GM18511 (cell line): ENCODE results near the gene SIRT4.
"Not testable (repeated sequence)": the region's sequence is repeated elsewhere in the genome, so short reads cannot be mapped to it uniquely, and the experiment has no call there.

Source experiments
- ATAC-seq: cut with Tn5 transposase; IDR thresholded peaks from one replicate; pipeline ENCODE4 v1.9.1; 2021; ENCODE audit warnings: mild to moderate bottlenecking, moderate library complexity; ENCODE audit not compliant: unreplicated experiment

SIRT4 gene

GRCh38 chr12:120332523-120332922 is 30.4 kb downstream of the SIRT4 start:
- no peak for ATAC-seq

DNA sequence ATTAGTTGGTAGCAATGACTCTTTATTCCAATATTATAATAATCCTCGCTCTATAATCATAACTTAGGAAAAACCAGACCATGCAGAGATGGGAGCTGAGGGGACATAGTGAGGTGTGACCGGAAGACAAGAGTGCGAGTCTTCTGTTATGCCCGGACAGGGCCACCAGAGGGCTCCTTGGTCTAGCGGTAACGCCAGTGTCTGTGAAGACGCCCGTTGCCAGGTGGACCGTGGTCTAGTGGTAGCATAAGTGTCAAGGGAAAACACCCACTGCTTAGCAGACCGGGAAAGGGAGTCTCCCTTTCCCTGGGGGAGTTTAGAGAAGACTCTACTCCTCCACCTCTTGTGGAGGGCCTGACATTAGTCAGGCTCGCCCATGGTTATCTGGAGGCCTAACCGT is 33.3 kb downstream of the SIRT4 start:
- ATAC-seq: not testable (repeated sequence)

DNA sequence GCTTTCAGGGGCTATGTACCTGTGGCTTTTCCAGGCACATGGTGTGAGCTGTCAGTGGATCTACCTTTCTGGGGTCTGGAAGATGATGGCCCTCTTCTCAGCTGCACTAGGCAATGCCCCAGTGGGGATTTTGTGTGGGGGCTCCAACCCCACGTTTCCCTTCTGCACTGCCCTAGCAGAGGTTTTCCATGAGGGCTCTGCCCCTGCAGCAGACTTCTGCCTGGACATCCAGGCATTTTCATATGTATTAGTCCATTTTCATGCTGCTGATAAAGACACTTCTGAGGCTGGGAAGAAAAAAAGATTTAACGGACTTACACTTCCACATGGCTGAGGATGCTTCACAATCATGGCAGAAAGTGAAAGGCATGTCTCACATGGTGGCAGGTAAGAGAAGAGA is 34.3 kb downstream of the SIRT4 start:
- ATAC-seq: not testable (repeated sequence)

DNA sequence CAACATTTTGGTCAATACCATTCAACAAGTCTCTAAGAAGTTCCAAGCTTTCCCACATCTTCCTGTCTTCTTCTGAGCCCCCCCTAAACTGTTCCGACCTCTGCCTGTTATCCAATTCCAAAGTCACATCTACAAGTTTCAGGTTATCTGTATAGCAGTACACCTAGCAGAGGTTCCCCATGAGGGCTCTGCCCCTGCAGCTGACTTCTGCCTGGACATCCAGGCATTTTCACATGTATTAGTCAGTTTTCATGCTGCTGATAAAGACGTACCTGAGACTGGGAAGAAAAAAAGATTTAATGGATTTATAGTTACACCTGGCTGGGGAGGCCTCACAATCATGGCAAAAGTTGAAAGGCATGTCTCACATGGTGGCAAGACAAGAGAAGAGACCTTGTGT is 35.6 kb downstream of the SIRT4 start:
- ATAC-seq: no peak

DNA sequence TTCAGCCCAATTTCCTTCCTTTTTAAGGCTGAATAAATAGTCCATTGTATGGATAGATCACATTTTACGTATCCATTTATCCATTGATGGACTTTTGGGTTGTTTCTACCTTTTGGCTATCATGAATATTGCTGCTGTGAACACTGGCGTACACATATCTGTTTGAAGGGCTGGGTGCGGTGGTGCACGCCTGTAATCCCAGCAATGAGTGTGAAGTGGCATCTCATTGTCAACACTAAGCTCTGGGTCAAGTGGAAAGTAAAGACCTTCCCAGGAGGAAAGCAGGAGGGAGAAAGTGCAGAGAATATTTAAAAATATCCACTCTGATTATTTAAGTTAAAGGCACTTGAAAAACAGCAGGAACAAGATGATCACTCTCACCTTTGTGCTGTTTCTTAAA is 37.1 kb downstream of the SIRT4 start:
- no peak for ATAC-seq

DNA sequence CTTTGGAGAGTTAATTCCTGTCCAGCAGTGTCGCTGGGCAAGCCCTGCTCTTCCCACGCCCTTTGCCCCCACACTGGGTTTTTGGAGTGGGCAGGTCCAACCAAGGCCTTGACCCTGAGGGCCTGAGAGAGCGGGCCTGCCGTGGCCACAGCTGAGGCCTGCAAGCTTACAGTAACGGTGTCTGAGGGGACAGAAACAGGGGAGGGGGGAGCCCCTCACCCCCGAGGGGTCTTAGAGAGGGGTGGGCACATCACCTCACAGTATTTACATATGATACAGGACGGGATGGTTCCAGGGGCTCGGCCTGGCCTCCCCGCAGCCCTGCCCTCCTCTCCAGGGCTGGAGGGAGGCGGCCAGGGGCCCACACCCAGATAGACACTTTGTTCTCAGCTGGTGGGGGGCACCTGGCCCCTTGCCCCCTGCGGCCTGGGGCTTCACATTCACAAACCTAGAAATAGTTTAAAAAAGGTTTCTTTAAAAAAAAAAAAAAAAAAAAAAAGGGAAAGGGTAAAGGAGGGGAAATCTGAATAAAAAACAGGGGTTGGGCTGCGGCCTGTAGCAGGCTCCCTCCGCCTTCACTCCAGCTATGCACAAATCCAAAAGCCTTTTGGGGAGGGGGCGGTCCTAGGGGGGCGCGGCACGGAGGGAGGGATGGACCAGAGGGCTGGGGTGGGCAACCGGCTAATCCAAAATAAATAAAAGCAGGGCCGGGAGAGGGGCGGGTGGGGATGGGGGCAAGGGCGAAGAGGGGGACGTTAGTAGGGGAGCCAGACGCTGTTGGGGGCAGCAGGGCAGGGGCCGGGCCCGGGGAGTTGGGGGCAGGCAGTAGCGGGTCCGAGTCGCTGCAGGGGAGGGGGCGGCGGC is 40.3 kb downstream of the SIRT4 start:
- ATAC-seq: no peak

DNA sequence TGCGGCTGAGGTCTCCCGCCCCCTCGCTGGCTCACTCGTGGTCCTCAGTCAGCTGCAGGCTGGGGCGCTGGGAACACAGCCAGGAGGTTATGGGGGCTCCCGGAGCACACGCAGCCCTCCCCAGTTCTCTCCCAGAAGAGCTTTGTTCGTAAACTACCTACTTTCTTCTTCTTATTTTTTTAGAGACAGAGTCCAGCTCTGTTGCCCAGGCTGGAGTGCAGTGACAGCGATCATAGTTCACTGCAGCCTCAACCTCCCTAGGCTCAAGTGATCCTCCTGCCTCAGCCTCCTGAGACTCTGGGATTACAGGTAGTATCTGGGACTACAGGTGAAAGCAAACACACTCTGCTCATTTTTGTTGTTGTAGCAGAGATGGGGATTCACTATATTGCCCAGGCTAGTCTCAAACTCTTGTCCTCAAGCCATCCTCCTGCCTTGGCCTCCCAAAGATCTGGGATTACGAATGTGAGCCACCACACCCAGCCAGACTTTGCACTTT is 41.0 kb downstream of the SIRT4 start:
- no peak for ATAC-seq

GRCh38 chr12:120343692-120344091 is 41.6 kb downstream of the SIRT4 start:
- no peak for ATAC-seq

GRCh38 chr12:120346031-120346430 is 43.9 kb downstream of the SIRT4 start:
- no peak for ATAC-seq

- ATAC-seq: no peak
Measured at GRCh38 chr12:120346681-120347080, 44.6 kb downstream of the SIRT4 start.

DNA sequence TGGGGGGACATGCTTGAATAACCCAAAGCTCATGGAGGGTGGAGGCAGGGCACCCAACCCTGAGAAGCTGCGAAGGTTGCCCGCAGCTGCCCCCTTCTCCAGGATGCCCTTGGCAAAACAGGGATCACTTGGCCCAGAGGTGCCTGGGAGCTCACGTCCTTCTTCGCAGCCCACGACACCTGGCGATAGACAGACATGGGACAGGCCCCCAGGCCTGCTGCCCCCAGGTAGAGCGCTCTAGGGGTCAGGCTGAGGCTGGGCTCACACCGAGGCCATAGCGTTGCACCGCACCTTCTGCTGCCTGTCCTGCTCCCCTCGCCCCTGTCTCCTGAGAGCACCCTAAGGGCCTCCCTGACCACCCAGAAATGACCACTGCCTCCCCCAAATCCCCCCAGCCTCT is 45.6 kb downstream of the SIRT4 start:
- no peak for ATAC-seq

GRCh38 chr12:120350576-120351350 is 48.6 kb downstream of the SIRT4 start:
- no peak for ATAC-seq

GRCh38 chr12:120352117-120352516 is 50.0 kb downstream of the SIRT4 start:
- no peak for ATAC-seq

GRCh38 chr12:120353136-120353535 is 51.0 kb downstream of the SIRT4 start:
- no peak for ATAC-seq

DNA sequence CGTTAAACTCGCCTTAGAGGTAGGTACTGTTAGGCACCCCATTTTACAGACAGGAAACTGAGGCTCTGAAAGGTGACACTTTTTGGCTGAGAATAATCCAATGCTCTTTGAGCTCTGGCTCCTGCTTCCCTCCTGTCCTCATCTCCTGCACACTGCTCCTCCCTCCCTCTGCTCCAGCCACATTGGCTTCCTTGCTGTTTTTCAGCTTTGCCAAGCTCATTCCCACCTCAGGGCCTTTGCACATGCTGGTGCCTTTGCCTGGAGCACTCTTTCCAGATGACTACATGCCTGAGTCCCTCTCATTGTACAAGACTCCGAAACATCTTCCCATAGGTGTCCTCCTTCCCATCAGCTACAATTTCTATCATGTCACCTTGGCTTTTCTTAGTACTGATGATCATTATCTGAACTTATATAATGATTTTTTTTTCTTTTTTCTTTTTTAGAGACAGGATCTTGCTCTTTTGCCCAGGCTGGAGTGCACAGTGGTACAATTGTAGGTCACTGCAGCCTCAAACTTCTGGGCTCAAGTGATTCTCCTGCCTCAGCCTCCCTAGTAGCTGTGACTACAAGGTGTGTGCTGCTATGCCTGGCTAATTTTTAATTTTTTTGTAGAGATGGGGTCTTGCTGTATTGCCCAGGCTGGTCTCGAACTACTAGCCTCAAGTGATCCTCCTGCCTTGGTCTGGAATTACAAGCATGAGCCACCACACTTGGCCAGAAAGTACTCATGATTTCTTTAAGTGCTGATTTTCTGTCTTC is 51.6 kb downstream of the SIRT4 start:
- no peak for ATAC-seq

- no peak for ATAC-seq
Measured at GRCh38 chr12:120356567-120357030, 54.5 kb downstream of the SIRT4 start.

DNA sequence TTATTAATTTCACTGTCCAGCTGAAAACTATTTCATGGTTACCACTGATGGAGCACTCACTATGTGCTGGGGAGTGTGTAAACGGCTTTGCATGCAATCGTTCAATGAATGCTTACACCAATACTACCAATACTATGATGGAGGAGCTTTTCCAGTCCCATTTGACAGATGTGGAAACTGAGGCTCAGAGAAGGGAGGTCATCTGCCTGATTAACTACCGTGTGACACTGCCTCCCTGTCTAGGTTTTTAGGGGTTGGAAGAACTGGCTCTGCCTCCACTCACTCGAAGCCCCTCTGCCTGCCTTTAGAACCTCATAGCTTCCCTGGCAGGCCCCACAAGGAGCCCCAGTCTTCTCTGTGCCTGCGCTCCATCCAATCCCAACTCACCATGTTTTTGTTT is 55.0 kb downstream of the SIRT4 start:
- no peak for ATAC-seq

GRCh38 chr12:120358412-120359100 is 56.4 kb downstream of the SIRT4 start:
- ATAC-seq: no peak

GRCh38 chr12:120359128-120359527 is 57.0 kb downstream of the SIRT4 start:
- ATAC-seq: no peak

- no peak for ATAC-seq
Measured at GRCh38 chr12:120361506-120362208, 59.5 kb downstream of the SIRT4 start.
